Measurements from ENCODE around the gene GPX2.
A peak's percentile ranks its signal among the peaks of the same experiment; 100 is the strongest.

Gene GPX2

DNA sequence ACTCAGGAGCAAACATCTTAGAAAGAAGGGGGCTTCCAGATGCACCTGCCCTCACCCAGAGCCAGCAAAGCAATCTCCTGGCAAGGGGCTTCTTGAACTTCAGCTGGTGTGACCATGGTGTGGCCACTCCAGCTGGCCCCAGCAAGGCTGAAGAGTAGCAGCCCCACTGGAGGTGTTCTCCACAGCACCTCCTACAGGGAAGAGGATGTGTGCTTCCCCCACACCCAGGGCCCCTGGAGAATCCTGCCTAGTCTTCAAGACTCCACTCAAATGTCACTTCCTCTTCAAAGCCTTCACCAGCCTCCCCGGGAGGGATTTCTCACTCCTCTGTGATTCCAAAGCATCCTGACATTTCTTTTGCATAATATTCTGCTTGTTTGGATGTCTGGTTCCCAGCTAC is 21.1 kb upstream of the GPX2 start:
- peak overlapping the region; percentile 48 for H3K4me2 ChIP-seq
- peaks cover 12% of the 10 kb centered on the region; the same call in 1 of the 2 replicates for H4K20me1 ChIP-seq
- no peaks in the 10 kb centered on the region for H3K27me3 ChIP-seq
- H3K9ac ChIP-seq = no peak overlapping the region
- peak overlapping the region; percentile 20; the same call in 1 of the 2 replicates for H3K27ac ChIP-seq
- no peak overlapping the region for H3K4me3 ChIP-seq
- TF ChIP-seq Cebpa-rat (IDR thresholded peaks at IDR 0.05) = no peak
- peaks cover 12% of the 10 kb centered on the region for H3K36me3 ChIP-seq
- peaks cover 71% of the 10 kb centered on the region for H3K4me1 ChIP-seq
- H3K9me3 ChIP-seq = no peaks in the 10 kb centered on the region

DNA sequence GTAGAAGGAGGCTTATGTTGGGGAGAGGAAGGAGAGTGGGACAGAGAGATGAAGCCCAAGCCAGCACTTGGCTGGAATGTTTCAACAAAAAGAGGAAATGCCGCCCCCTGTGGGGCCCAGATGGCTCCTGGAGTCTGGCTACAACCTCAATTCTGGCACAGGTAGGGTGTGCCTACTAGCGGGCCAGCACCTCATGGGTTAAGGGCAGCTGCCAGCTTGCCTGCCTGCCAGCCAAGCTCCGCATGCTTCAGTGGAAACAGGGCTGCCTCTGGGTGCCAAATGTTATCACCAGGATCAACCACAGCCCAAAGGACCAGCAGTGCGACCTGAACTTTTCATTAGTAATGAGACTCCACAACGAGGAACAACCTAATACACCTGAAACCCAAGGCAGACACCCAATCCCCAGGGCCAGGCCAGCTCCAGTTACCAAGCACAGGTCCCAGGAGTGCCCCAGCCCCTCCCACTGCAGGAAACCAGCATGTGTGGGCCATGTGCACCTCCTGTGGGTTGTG is 18.3 kb upstream of the GPX2 start:
- Histone ChIP-seq H4K20me1 (peaks cover 9% of the 10 kb centered on the region; the same call in 1 of the 2 replicates), H3K4me3 (no peak overlapping the region), H3K4me2 (peak overlapping the region; percentile 60), H3K27me3 (no peaks in the 10 kb centered on the region), H3K4me1 (peaks cover 43% of the 10 kb centered on the region), H3K27ac (no peak overlapping the region; the same call in 1 of the 2 replicates), H3K9ac (no peak overlapping the region), H3K36me3 (peaks cover 36% of the 10 kb centered on the region), H3K9me3 (no peaks in the 10 kb centered on the region)
- TF ChIP-seq Cebpa-rat (IDR thresholded peaks at IDR 0.05) = no peak

DNA sequence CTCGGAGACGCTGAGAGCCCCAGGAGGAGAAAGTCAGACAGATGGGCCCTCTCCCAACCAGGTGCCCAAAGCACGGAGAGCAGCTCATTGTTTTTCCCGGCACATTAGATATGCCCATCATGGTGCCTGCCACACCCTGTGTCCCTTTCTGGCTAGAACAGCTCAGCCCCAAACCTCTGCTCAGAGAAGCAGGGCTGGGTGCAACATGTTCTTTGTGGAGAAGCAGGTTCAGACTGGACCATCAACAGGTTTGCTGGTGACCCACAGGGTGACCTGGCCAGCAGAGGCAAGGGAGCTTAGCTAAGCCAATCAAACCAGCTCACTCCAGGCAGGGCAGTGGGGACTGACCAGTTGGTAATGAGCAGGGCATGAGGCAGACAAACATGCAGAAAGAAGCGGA is 16.2 kb upstream of the GPX2 start:
- H3K36me3 ChIP-seq = peaks cover 48% of the 10 kb centered on the region
- no peaks in the 10 kb centered on the region for H3K9me3 ChIP-seq
- H3K9ac ChIP-seq = no peak overlapping the region
- H3K4me1 ChIP-seq = peaks cover 37% of the 10 kb centered on the region
- H3K27ac ChIP-seq = no peak overlapping the region
- TF ChIP-seq Cebpa-rat (IDR thresholded peaks at IDR 0.05) = no peak
- no peaks in the 10 kb centered on the region for H3K27me3 ChIP-seq
- no peak overlapping the region for H3K4me3 ChIP-seq
- H4K20me1 ChIP-seq = peaks cover 12% of the 10 kb centered on the region; the same call in 1 of the 2 replicates
- H3K4me2 ChIP-seq = no peak overlapping the region

DNA sequence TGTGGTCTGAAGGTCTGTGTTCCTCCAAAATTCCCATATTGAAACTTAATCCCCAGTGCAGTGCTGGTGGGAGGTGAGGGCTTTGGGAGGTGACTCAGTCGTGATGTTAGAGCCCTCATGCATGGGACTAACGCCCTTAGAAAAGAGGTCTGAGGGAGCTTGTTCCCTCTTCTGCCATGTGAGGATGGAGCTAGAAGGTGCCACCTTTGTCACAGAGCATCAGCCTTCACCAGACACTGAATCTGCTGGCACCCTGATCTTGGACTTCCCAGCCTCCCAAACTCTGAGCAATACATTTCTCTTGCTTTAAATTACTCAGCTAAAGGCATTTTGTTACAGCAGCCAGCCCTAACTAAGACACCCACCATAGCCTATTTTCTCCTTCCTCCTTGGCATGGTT is 15.7 kb upstream of the GPX2 start:
- Histone ChIP-seq H3K36me3 (peaks cover 47% of the 10 kb centered on the region), H3K4me1 (peaks cover 37% of the 10 kb centered on the region), H3K27me3 (no peaks in the 10 kb centered on the region), H3K27ac (no peak overlapping the region), H3K9me3 (no peaks in the 10 kb centered on the region), H3K9ac (no peak overlapping the region), H3K4me2 (no peak overlapping the region), H4K20me1 (peaks cover 18% of the 10 kb centered on the region; the same call in 1 of the 2 replicates), H3K4me3 (no peak overlapping the region)
- TF ChIP-seq Cebpa-rat (IDR thresholded peaks at IDR 0.05) = no peak

DNA sequence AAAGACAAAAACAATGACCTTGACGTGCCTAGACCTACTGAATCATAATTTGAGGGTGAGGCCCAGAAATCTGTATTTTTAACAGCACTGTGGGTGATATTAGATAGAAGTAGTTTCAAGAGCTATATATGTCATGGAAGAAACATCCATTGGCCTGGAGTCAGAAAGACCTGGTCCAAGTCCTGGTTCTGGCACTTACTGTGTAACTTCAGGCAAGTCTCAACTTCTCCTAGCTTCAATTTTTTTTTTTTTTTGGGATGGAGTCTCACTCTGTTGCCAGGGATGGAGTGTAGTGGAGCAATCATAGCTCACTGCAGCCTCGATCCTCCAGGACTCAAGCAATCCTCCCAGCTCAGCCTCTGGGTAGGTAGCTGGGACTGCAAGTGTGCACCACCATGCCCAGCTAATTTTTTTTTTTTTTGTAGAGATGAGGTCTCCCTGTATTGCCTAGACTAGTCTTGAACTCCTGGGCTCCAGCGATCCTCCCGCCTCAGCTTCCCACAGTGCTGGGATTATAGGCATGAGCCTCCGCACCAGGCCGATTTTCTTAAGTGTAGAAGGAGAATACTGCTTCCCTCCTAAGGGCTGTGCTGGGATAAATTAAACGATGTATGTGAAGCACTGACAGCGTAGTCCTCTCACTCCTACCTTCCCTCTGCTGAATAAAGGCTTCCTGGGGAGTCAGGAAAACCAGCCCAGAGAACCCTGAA is 14.3 kb upstream of the GPX2 start:
- Histone ChIP-seq H3K27me3 (no peaks in the 10 kb centered on the region), H3K4me3 (no peak overlapping the region), H3K4me1 (peaks cover 50% of the 10 kb centered on the region), H3K27ac (no peak overlapping the region), H3K36me3 (peaks cover 50% of the 10 kb centered on the region), H3K9ac (no peak overlapping the region), H4K20me1 (peaks cover 30% of the 10 kb centered on the region), H3K9me3 (no peaks in the 10 kb centered on the region), H3K4me2 (no peak overlapping the region)
- no peak for TF ChIP-seq Cebpa-rat (IDR thresholded peaks at IDR 0.05)

DNA sequence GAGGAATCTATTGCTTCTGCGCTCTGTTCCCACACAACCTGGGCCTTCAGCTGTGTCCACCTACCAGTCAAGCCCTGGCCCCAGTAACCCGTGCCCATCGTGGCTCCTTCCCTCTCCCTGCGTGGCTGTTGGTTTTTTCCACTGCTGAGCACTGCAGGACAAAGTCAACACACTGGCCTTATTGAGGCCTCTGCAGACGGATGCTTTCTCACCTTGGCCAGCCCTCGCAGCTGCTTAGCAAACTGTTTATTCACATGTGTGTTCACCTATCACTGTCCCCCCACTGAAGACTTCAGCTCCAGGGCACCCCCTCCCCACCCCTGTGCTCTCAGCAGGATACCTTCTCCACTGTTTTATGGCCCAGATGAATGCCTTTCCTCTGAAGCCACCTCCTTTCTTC is 12.8 kb upstream of the GPX2 start:
- Histone ChIP-seq H3K9ac (no peak overlapping the region), H3K9me3 (no peaks in the 10 kb centered on the region), H3K36me3 (peaks cover 65% of the 10 kb centered on the region), H3K4me2 (no peak overlapping the region), H3K4me1 (peaks cover 40% of the 10 kb centered on the region), H3K27ac (no peak overlapping the region), H3K27me3 (no peaks in the 10 kb centered on the region), H4K20me1 (peaks cover 39% of the 10 kb centered on the region), H3K4me3 (no peak overlapping the region)
- no peak for TF ChIP-seq Cebpa-rat (IDR thresholded peaks at IDR 0.05)

DNA sequence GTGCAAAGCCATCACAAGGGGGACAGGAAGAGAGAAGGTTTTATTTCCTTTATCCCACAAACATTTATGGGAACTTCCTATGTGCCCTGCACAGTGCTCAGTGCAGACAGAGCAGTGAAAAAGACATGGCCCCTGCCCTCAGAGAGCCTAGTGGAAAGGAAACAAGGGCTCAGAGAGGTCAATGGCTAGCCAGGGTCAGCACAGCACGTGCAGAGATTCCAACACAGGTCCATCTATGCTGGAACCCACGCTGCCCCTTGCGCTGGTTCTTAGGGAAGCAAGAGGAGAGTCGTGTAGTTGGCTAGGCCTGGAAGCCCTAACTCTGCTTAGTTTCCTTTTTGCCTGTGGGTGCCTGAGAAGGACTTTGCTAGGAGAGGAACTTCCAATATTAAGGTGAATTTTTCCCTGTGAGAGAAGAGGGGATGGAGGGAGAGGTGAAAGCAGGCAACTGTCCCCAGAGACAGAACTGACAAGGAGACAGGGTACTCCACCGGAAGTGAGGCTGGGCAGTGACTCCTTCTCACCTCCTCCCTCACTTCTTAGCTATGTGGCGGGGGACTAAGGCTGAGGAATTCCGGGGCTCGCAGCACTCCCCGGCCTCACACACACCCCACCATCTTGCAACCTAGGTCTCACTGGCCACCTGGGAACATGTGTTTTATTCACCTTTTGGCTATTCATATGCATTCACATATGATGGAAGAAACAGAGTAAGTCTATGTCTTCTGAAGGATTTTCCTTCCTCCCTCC is 12.1 kb upstream of the GPX2 start:
- no peak for TF ChIP-seq Cebpa-rat (IDR thresholded peaks at IDR 0.05)
- H3K36me3 ChIP-seq = peaks cover 71% of the 10 kb centered on the region
- no peak overlapping the region for H3K4me2 ChIP-seq
- H3K4me1 ChIP-seq = peaks cover 34% of the 10 kb centered on the region
- no peak overlapping the region for H3K9ac ChIP-seq
- H3K27ac ChIP-seq = no peak overlapping the region
- no peaks in the 10 kb centered on the region for H3K27me3 ChIP-seq
- H4K20me1 ChIP-seq = peaks cover 34% of the 10 kb centered on the region
- no peaks in the 10 kb centered on the region for H3K9me3 ChIP-seq
- no peak overlapping the region for H3K4me3 ChIP-seq

DNA sequence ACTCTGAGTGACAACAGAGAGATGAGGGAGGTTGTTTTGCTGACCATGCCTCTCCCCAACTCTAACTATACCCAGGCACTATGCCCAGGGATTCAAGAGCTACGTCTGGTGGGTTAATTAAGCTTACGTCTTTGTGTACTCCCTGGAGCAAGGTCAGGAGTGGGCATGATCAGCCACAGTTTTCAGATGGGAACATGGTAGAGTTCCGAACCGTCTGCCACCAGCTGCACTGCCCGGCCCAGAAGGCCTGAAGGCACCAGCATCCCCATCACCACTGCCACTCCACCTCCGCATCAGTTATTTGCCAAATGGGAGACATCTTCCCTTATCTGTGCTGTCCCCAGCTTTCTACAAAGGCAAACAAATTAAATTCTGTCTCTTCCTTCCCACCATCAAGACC is 11.1 kb upstream of the GPX2 start:
- no peak overlapping the region for H3K27ac ChIP-seq

DNA sequence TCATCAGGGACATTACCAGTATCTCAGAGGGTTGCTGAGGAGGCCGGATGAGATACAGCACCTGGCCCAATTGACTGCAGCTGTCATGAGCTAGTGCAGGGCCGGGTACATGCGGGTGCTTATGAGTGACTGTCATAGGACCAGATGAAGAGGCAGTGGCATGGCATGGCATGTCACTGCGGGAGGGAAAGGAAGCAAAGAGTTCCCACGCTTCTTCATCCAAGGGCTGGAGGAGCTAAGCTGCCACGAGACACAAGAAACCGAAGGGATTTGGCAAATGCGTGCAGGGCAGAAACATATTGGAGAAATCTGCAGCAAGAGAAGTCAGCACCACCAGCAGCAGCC is 10.7 kb upstream of the GPX2 start:
- Histone ChIP-seq H3K27me3 (no peaks in the 10 kb centered on the region), H3K4me3 (no peak overlapping the region), H3K36me3 (peaks cover 84% of the 10 kb centered on the region), H3K4me1 (peaks cover 34% of the 10 kb centered on the region), H3K9me3 (no peaks in the 10 kb centered on the region), H4K20me1 (peaks cover 33% of the 10 kb centered on the region), H3K27ac (peak overlapping the region; percentile 65; the same call in 1 of the 2 replicates), H3K9ac (peak overlapping the region; percentile 60; the same call in 1 of the 2 replicates), H3K4me2 (peak overlapping the region; percentile 72)
- no peak for TF ChIP-seq Cebpa-rat (IDR thresholded peaks at IDR 0.05)

More for the DNA sequence above, 11.1 kb upstream of the GPX2 start:
- Histone ChIP-seq H3K4me1 (peaks cover 34% of the 10 kb centered on the region), H3K9me3 (no peaks in the 10 kb centered on the region), H3K4me3 (no peak overlapping the region), H3K9ac (0 out of 2 replicates have a peak overlapping the region, but pooled peaks have one; percentile 60), H4K20me1 (peaks cover 33% of the 10 kb centered on the region), H3K4me2 (peak overlapping the region; percentile 72), H3K27me3 (no peaks in the 10 kb centered on the region), H3K36me3 (peaks cover 81% of the 10 kb centered on the region)
- TF ChIP-seq Cebpa-rat (IDR thresholded peaks at IDR 0.05) = no peak
